Type B pancreatic cell (in vitro differentiated cells): Measurements from ENCODE around the gene TENM3. TPM values are rescaled to one million over a fixed set of nuclear protein-coding genes. Genes with fewer than 3 reads are reported as not detected.

Experiments
- DNase-seq: peaks from one replicate; pipeline ENCODE4 v3.0.0; 2021; ENCODE audit warnings: mixed read lengths; ENCODE audit not compliant: unreplicated experiment; ENCODE audit errors: extremely low spot score
- H3K27ac Mint-ChIP-seq: 2 replicates; pipeline ENCODE4 v1.8.0; 2021; ENCODE audit warnings: mild to moderate bottlenecking, mixed read lengths
- H3K27me3 Mint-ChIP-seq: 2 replicates; pipeline ENCODE4 v1.8.0; 2021; ENCODE audit warnings: mixed read lengths
- H3K36me3 Mint-ChIP-seq: 2 replicates; pipeline ENCODE4 v1.8.0; 2021; ENCODE audit warnings: mixed read lengths
- H3K4me1 Mint-ChIP-seq: one replicate; pipeline ENCODE4 v1.8.0; 2021; ENCODE audit warnings: mixed read lengths; ENCODE audit not compliant: unreplicated experiment
- H3K4me3 Mint-ChIP-seq: 2 replicates; pipeline ENCODE4 v1.8.0; 2021; ENCODE audit warnings: mild to moderate bottlenecking, mixed read lengths
- H3K9me3 Mint-ChIP-seq: 2 replicates; pipeline ENCODE4 v1.8.0; 2021; ENCODE audit warnings: mixed read lengths
- total RNA-seq: library from RNA; stranded (reverse); gene quantifications from 2 replicates; pipeline ENCODE4 v1.2.1, GENCODE V29; 2021; ENCODE audit warnings: low replicate concordance
- TF ChIP-seq, protein P1 (sequence below): fragments of 200-600 bp; sonication (generic); conservative IDR thresholded peaks from 2 replicates; pipeline ENCODE4 v1.5.0; 2021; ENCODE audit warnings: antibody characterized with exemption, mild to moderate bottlenecking

Gene TENM3
- total RNA-seq, 1 donor from 2014 or later, result 73.5 TPM

GRCh38 chr4:182314537-182314936, 71.3 kb downstream of the TENM3 start:
- H3K4me1 Mint-ChIP-seq, result no peaks in the 10 kb centered on the region
- H3K27ac Mint-ChIP-seq, result no peak overlapping the region
- H3K36me3 Mint-ChIP-seq, result peaks cover 6% of the 10 kb centered on the region
- no peak overlapping the region for H3K4me3 Mint-ChIP-seq
- no peak for DNase-seq
- no peaks in the 10 kb centered on the region for H3K9me3 Mint-ChIP-seq
- H3K27me3 Mint-ChIP-seq, result no peaks in the 10 kb centered on the region
- TF ChIP-seq, protein P1, sequence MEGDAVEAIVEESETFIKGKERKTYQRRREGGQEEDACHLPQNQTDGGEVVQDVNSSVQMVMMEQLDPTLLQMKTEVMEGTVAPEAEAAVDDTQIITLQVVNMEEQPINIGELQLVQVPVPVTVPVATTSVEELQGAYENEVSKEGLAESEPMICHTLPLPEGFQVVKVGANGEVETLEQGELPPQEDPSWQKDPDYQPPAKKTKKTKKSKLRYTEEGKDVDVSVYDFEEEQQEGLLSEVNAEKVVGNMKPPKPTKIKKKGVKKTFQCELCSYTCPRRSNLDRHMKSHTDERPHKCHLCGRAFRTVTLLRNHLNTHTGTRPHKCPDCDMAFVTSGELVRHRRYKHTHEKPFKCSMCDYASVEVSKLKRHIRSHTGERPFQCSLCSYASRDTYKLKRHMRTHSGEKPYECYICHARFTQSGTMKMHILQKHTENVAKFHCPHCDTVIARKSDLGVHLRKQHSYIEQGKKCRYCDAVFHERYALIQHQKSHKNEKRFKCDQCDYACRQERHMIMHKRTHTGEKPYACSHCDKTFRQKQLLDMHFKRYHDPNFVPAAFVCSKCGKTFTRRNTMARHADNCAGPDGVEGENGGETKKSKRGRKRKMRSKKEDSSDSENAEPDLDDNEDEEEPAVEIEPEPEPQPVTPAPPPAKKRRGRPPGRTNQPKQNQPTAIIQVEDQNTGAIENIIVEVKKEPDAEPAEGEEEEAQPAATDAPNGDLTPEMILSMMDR, result no peak

DNA sequence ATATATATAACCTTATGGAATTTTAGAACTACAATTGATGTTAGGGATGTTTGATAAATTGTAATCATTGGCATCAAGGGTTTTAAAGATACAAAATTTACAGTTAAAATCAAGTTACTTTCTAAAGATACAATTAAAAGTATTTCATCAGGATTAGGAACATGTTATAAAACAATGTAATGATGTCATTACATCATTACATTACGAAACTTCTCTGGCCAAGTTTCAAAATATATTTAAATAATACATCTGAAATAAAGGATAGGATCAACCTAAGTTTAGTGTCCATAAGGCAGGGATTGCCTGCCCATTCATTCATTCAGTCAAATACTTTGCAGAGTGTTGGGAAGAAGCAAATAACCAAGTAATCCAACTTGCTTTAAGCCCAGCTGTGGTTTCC, 75.1 kb downstream of the TENM3 start:
- H3K4me1 Mint-ChIP-seq, result no peaks in the 10 kb centered on the region
- H3K36me3 Mint-ChIP-seq, result peaks cover 14% of the 10 kb centered on the region
- H3K27ac Mint-ChIP-seq, result no peak overlapping the region
- H3K9me3 Mint-ChIP-seq, result peaks cover 9% of the 10 kb centered on the region
- TF ChIP-seq, protein P1, result no peak
- no peak for DNase-seq
- H3K4me3 Mint-ChIP-seq, result no peak overlapping the region
- H3K27me3 Mint-ChIP-seq, result no peaks in the 10 kb centered on the region

DNA sequence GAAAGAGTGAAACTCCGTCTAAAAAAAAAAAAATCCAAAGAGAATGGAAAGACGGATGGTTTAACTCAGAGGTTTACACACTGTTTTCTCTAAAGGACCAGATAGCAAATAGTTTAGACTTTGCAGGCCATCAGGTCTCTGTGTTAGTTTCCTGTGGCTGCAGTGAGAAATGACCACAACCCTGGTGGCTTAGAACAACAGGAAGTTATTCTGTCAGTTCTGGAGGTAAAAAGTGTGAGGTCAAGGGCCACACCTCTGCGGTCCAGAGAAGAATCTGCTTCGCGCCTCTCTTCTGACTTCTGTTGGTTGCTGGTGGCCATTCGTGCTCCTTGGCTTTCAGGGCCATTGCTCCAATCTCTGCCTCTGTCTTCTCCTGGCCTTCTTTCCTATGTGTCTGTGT, 76.9 kb downstream of the TENM3 start:
- no peak for DNase-seq
- H3K36me3 Mint-ChIP-seq, result peaks cover 21% of the 10 kb centered on the region
- no peaks in the 10 kb centered on the region for H3K4me1 Mint-ChIP-seq
- H3K27ac Mint-ChIP-seq, result no peak overlapping the region
- H3K9me3 Mint-ChIP-seq, result peaks cover 9% of the 10 kb centered on the region
- TF ChIP-seq, protein P1, result no peak
- H3K27me3 Mint-ChIP-seq, result no peaks in the 10 kb centered on the region
- no peak overlapping the region for H3K4me3 Mint-ChIP-seq

DNA sequence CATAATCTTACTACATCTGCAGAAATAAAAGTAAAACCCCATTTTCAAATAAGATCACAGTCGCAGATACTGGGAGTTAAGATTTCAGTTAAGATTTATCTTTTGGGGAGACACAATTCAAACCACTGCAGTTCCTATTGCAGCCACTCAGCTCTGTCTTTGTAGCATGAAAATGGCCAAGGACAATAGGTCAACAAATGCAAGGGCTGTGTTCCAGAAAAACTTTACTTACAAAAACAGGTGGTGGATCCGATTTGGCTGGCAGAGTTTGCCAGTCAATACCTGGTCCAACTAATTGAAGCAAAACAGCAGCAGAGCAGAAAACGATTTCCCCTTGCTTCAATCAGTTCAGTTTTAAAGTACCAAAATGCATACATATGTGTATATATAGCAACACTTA, 77.4 kb downstream of the TENM3 start:
- H3K36me3 Mint-ChIP-seq, result peaks cover 21% of the 10 kb centered on the region
- no peak for DNase-seq
- H3K4me3 Mint-ChIP-seq, result no peak overlapping the region
- H3K9me3 Mint-ChIP-seq, result peaks cover 9% of the 10 kb centered on the region
- TF ChIP-seq, protein P1, result no peak
- H3K27ac Mint-ChIP-seq, result no peak overlapping the region
- no peaks in the 10 kb centered on the region for H3K27me3 Mint-ChIP-seq
- no peaks in the 10 kb centered on the region for H3K4me1 Mint-ChIP-seq

DNA sequence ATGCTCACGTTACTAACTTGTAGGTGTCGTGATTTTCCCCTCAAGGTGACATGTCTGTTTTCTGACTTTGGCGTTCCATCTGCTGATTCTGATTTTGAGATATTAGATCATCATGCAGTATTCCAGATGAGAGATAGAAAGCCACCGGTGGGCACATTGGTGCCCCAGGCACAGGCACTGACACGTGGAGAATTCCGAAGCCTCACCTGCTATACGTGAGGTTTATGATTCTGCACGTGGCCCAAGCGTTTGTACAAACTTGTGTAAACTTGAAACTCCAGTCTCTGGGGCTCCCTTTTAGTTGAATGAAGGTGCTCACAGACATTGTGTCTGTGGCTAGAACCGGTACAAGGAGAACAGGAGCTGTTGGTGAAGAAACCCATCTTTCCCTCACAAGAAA, 81.1 kb downstream of the TENM3 start:
- H3K4me3 Mint-ChIP-seq, result no peak overlapping the region
- no peak for DNase-seq
- peaks cover 35% of the 10 kb centered on the region for H3K36me3 Mint-ChIP-seq
- H3K4me1 Mint-ChIP-seq, result no peaks in the 10 kb centered on the region
- H3K27ac Mint-ChIP-seq, result no peak overlapping the region
- peaks cover 9% of the 10 kb centered on the region for H3K9me3 Mint-ChIP-seq
- H3K27me3 Mint-ChIP-seq, result no peaks in the 10 kb centered on the region
- TF ChIP-seq, protein P1, result no peak

DNA sequence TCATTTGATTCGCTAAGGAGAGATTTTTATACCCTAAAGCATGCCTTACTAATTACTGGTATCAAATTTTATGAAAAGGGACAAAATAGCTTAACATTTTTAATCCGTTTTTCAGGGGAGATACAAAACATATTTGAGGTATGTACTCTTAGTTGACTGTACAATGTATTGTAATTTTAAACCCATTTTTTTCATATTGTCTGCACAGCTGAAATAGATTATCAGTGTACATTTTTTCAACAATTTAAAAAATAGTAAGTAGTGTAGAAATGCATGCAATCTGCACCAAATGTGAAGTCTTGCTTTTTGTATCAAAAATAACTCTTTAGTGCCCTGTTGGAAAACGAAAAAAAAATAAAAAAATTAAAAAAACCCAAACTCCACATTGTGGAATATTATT, 82.2 kb downstream of the TENM3 start:
- DNase-seq, result no peak
- no peak overlapping the region for H3K4me3 Mint-ChIP-seq
- H3K4me1 Mint-ChIP-seq, result no peaks in the 10 kb centered on the region
- H3K27me3 Mint-ChIP-seq, result no peaks in the 10 kb centered on the region
- peaks cover 39% of the 10 kb centered on the region for H3K36me3 Mint-ChIP-seq
- no peak overlapping the region for H3K27ac Mint-ChIP-seq
- H3K9me3 Mint-ChIP-seq, result peaks cover 9% of the 10 kb centered on the region
- TF ChIP-seq, protein P1, result no peak
